Measurements from ENCODE around the gene SCN2B. TPM values are rescaled to one million over a fixed set of nuclear protein-coding genes. Genes with fewer than 3 reads are reported as not detected.
A peak's percentile ranks its signal among the peaks of the same experiment; 100 is the strongest.

The SCN2B gene
- total and polyA plus RNA-seq, 2 of the 13 experiments (the other 11 are each of a cell fraction or from before 2014, with no cell fraction given) = 0.01 to 0.02 TPM

GRCh38 chr11:118148856-118149255, 27.6 kb downstream of the SCN2B start (continued):
- no peak for TF ChIP-seq PRDM10 (CRISPR knock-in tag; IDR thresholded peaks at IDR 0.05; ENCODE audit: low read depth)
- no peak for TF ChIP-seq ZNF230 (CRISPR knock-in tag; IDR thresholded peaks at IDR 0.05)
- TF ChIP-seq ZNF292 (CRISPR knock-in tag; IDR thresholded peaks at IDR 0.05; ENCODE audit: borderline replicate concordance, low read depth) = no peak
- no peak for TF ChIP-seq ZNF562 (CRISPR knock-in tag; IDR thresholded peaks at IDR 0.05; ENCODE audit: borderline replicate concordance)
- no peak for TF ChIP-seq DDIT3 (CRISPR knock-in tag; IDR thresholded peaks at IDR 0.05)

GRCh38 chr11:118148240-118148639, 28.2 kb downstream of the SCN2B start:
- no TSS peak for BruUV-seq (replicated peaks)
- H4K20me1 ChIP-seq (ENCODE audit: insufficient read depth, low read length) = no peaks in the 10 kb centered on the region
- H3K9ac ChIP-seq (ENCODE audit: insufficient read depth, low read depth, low read length) = no peak overlapping the region
- H2AFZ ChIP-seq (ENCODE audit: low read length) = no peak overlapping the region
- H3K27ac ChIP-seq (ENCODE audit: extremely low read length, insufficient read depth, low read length) = no peak overlapping the region
- intact Hi-C loops (cut with micrococcal nuclease; ENCODE audit: unreplicated experiment) = loop anchor here (5.0 kb wide), 1 partner anchor 49 kb away; no protein-coding TSS in a partner anchor
- peak overlapping the region in 1 of 3 experiments; percentile 2; a peak in 1 of 6 replicates for H3K4me3 ChIP-seq (replicated peaks in 1 of 3; ENCODE audit: insufficient read depth in 1 of 3, low read depth in 2 of 3, low read length in 3 of 3)
- DNase-seq (ENCODE audit: low spot score) (peak; percentile 7), FAIRE-seq (no peak), ATAC-seq (no peak)
- 42% methylated on average over 6 of the region's 8 CpGs for WGBS (ENCODE audit: low lambda C conversion rate)
- H3K27me3 ChIP-seq (ENCODE audit: control insufficient read depth in 1 of 2, insufficient read depth in 2 of 2, low read length in 2 of 2) = peaks cover 7 to 64% of the 10 kb centered on the region in 2 experiments; a peak in 3 of 5 replicates
- ChIA-PET POLR2A (no interaction called here), CTCF (ENCODE audit: low intra/inter-chr PET ratio, low total read pairs) (no interaction called here)
- no peaks in the 10 kb centered on the region for H3K79me2 ChIP-seq (ENCODE audit: insufficient read depth, low read length)
- H3K4me1 ChIP-seq (ENCODE audit: insufficient read depth, low read length) = peaks cover 18% of the 10 kb centered on the region; the same call in 1 of the 2 replicates
- in situ Hi-C loops (cut with HindIII; ENCODE audit: extremely low pct_ligation_motif_present, low pct_unique_long_range_greater_than_20kb) = loop anchor here (5.0 to 25.0 kb wide), 3 partner anchors 144 to 339 kb away; no protein-coding TSS in a partner anchor
- H3K36me3 ChIP-seq (replicated peaks in 1 of 2; ENCODE audit: control insufficient read depth in 1 of 2, insufficient read depth in 2 of 2, low read length in 2 of 2) = no peaks in the 10 kb centered on the region
- H3K4me2 ChIP-seq (ENCODE audit: low read depth, low read length) = peak overlapping the region; percentile 24; the same call in 1 of the 2 replicates
- H3K9me3 ChIP-seq (ENCODE audit: low read length) = no peaks in the 10 kb centered on the region
- TF ChIP-seq ZNF280D (CRISPR knock-in tag; IDR thresholded peaks at IDR 0.05) = no peak
- TF ChIP-seq ARHGAP35 (CRISPR knock-in tag; IDR thresholded peaks at IDR 0.05; ENCODE audit: borderline replicate concordance) = no peak
- no peak for TF ChIP-seq CERS6 (CRISPR knock-in tag; IDR thresholded peaks at IDR 0.05)
- TF ChIP-seq MTF1 (CRISPR knock-in tag; IDR thresholded peaks at IDR 0.05) = no peak
- TF ChIP-seq GPBP1L1 (CRISPR knock-in tag; IDR thresholded peaks at IDR 0.05) = no peak
- TF ChIP-seq ZC3H4 (CRISPR knock-in tag; IDR thresholded peaks at IDR 0.05; ENCODE audit: borderline replicate concordance) = no peak
